H1 (cell line): ENCODE data around the gene CLASP2.

Experiments used
- ATF2 ChIP-seq: IDR thresholded peaks from 2 replicates; pipeline ENCODE4 v1.6.1; 2012; ENCODE audit warnings: low read length, inconsistent platforms
- ATF3 ChIP-seq: IDR thresholded peaks from 2 replicates; pipeline ENCODE4 v1.6.1; 2011; ENCODE audit warnings: low read depth, mild to moderate bottlenecking, low read length; ENCODE audit not compliant: insufficient read depth
- BCL11A ChIP-seq, 2 experiments: IDR thresholded peaks; one replicate each; pipeline ENCODE4 v1.6.1; 2011; ENCODE audit warnings: low read depth in 2 of 2, low read length in 2 of 2, mild to moderate bottlenecking in 2 of 2
- BRCA1 ChIP-seq: IDR thresholded peaks from 2 replicates; pipeline ENCODE4 v1.6.1; 2012; ENCODE audit warnings: low read depth, low read length, improper control_type of control experiment
- EP300 ChIP-seq, 2 experiments: IDR thresholded peaks; 1 replicate in 1 of 2; 2 replicates in 1 of 2; pipeline ENCODE4 v1.6.1; 2011 to 2012; ENCODE audit warnings: low read depth in 2 of 2, low read length in 2 of 2, mild to moderate bottlenecking in 2 of 2, borderline replicate concordance in 1 of 2, inconsistent platforms in 1 of 2, moderate library complexity in 1 of 2
- EZH2 ChIP-seq: fragments of 200-600 bp; sonication (generic); IDR thresholded peaks from 2 replicates; pipeline ENCODE4 v1.7.1; 2012; ENCODE audit warnings: low read depth, mild to moderate bottlenecking, moderate library complexity, low read length, inconsistent platforms; ENCODE audit not compliant: severe bottlenecking
- POLR2A ChIP-seq, 2 experiments: IDR thresholded peaks; 1 replicate in 1 of 2; 2 replicates in 1 of 2; pipeline ENCODE4 v1.6.1; 2011; ENCODE audit warnings: low read depth in 2 of 2, low read length in 2 of 2, mild to moderate bottlenecking in 2 of 2; ENCODE audit errors: control extremely low read depth in 1 of 2
- SP1 ChIP-seq: IDR thresholded peaks from 2 replicates; pipeline ENCODE4 v1.6.1; 2011; ENCODE audit warnings: low read depth, low read length
- TCF12 ChIP-seq: IDR thresholded peaks from 2 replicates; pipeline ENCODE4 v1.6.1; 2011; ENCODE audit warnings: low read depth, mild to moderate bottlenecking, low read length
- YY1 ChIP-seq: IDR thresholded peaks from 2 replicates; pipeline ENCODE4 v1.6.1; 2011; ENCODE audit warnings: low read depth, mild to moderate bottlenecking, low read length
- ZNF274 ChIP-seq: IDR thresholded peaks from 2 replicates; pipeline ENCODE4 v1.7.0; 2012; ENCODE audit warnings: low read length, borderline replicate concordance; ENCODE audit errors: extremely low read depth
- TF ChIP-seq, protein P1 (sequence below), 3 experiments: IDR thresholded peaks; 1 replicate in 2 of 3; 2 replicates in 1 of 3; pipeline versions ENCODE4 v1.5.1 to v1.6.1; 2011; ENCODE audit warnings: low read length in 3 of 3, mild to moderate bottlenecking in 3 of 3, inconsistent platforms in 2 of 3, low read depth in 1 of 3, moderate library complexity in 1 of 3; ENCODE audit not compliant: insufficient read depth in 1 of 3; ENCODE audit errors: control extremely low read depth in 1 of 3

GRCh38 chr3:33575311-33575710 lies 142.7 kb downstream of the CLASP2 start:
- TF ChIP-seq BRCA1: no peak
- no peak for TF ChIP-seq EZH2
- TF ChIP-seq YY1: no peak
- TF ChIP-seq, protein P1, sequence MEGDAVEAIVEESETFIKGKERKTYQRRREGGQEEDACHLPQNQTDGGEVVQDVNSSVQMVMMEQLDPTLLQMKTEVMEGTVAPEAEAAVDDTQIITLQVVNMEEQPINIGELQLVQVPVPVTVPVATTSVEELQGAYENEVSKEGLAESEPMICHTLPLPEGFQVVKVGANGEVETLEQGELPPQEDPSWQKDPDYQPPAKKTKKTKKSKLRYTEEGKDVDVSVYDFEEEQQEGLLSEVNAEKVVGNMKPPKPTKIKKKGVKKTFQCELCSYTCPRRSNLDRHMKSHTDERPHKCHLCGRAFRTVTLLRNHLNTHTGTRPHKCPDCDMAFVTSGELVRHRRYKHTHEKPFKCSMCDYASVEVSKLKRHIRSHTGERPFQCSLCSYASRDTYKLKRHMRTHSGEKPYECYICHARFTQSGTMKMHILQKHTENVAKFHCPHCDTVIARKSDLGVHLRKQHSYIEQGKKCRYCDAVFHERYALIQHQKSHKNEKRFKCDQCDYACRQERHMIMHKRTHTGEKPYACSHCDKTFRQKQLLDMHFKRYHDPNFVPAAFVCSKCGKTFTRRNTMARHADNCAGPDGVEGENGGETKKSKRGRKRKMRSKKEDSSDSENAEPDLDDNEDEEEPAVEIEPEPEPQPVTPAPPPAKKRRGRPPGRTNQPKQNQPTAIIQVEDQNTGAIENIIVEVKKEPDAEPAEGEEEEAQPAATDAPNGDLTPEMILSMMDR (IDR thresholded peaks at IDR 0.05; ENCODE audit: control extremely low read depth in 1 of 3, insufficient read depth in 1 of 3, low read depth in 1 of 3, low read length in 3 of 3): no peak
- no peak for TF ChIP-seq ATF2
- no peak for TF ChIP-seq POLR2A (IDR thresholded peaks at IDR 0.05; ENCODE audit: control extremely low read depth in 1 of 2, low read depth in 2 of 2, low read length in 2 of 2)
- TF ChIP-seq BCL11A (IDR thresholded peaks at IDR 0.05; ENCODE audit: low read depth in 2 of 2, low read length in 2 of 2): no peak
- TF ChIP-seq ATF3: no peak
- no peak for TF ChIP-seq EP300 (IDR thresholded peaks at IDR 0.05; ENCODE audit: borderline replicate concordance in 1 of 2, low read depth in 2 of 2, low read length in 2 of 2)
- no peak for TF ChIP-seq SP1
- no peak for TF ChIP-seq TCF12
- no peak for TF ChIP-seq ZNF274
